H1 (cell line): ENCODE data around the gene IRS1. TPM values are rescaled to one million over a fixed set of nuclear protein-coding genes. Genes with fewer than 3 reads are reported as not detected.

Experiments used
- CTCF ChIA-PET: fragments of 300-600 bp; sonication (Branson Sonifier 250); formaldehyde crosslinking; loops from one replicate; lab custom pipeline; 2021; ENCODE audit not compliant: partially characterized antibody; lab: Charles Lee
- POLR2A ChIA-PET: fragments of 300-600 bp; sonication (Branson Sonifier 250); formaldehyde crosslinking; loops from one replicate; lab custom pipeline; 2021; ENCODE audit warnings: inconsistent platforms; ENCODE audit not compliant: partially characterized antibody; lab: Charles Lee
- DNase-seq, 2 experiments: peaks; one replicate each; pipeline versions ENCODE4 v3.0.0 to v3.0.0-alpha.2; 2010 to 2022; ENCODE audit warnings: low spot score in 2 of 2, low read depth in 1 of 2, mixed read lengths in 1 of 2
- FAIRE-seq: peaks from 2 replicates; lab custom pipeline; 2011; peaks lifted over from hg19 to GRCh38; lab: Jason Lieb, UNC
- H2AFZ ChIP-seq: 2 replicates; pipeline ENCODE4 v1.8.1; 2012; ENCODE audit warnings: low read length, inconsistent platforms
- H2AK5ac ChIP-seq: 2 replicates; pipeline ENCODE4 v1.6.1; 2013; ENCODE audit warnings: low read depth, low read length
- H2BK120ac ChIP-seq: replicated peaks from 2 replicates; pipeline ENCODE3; 2013; ENCODE audit warnings: low read depth, low read length, inconsistent platforms
- H2BK12ac ChIP-seq: 2 replicates; pipeline ENCODE4 v1.6.1; 2013; ENCODE audit warnings: low read depth, low read length
- H2BK15ac ChIP-seq: 2 replicates; pipeline ENCODE4 v1.6.1; 2013; ENCODE audit warnings: low read length
- H2BK20ac ChIP-seq: 2 replicates; pipeline ENCODE4 v1.6.1; 2013; ENCODE audit warnings: low read length
- H2BK5ac ChIP-seq: 2 replicates; pipeline ENCODE4 v1.6.1; 2013; ENCODE audit warnings: low read depth, low read length
- H3K14ac ChIP-seq: 2 replicates; pipeline ENCODE4 v1.6.1; 2013; ENCODE audit warnings: inconsistent platforms; ENCODE audit not compliant: insufficient read length
- H3K18ac ChIP-seq: 2 replicates; pipeline ENCODE4 v1.6.1; 2013; ENCODE audit warnings: low read length; ENCODE audit errors: extremely low read depth
- H3K23ac ChIP-seq: 2 replicates; pipeline ENCODE4 v1.6.1; 2013; ENCODE audit warnings: inconsistent platforms; ENCODE audit not compliant: insufficient read length
- H3K23me2 ChIP-seq: 2 replicates; pipeline ENCODE4 v1.6.1; 2013; ENCODE audit warnings: low read depth, low read length
- H3K27ac ChIP-seq: 2 replicates; pipeline ENCODE4 v1.6.1; 2011; ENCODE audit warnings: low read depth, low read length, inconsistent platforms
- H3K27me3 ChIP-seq, 4 experiments: replicated peaks in 1 of 4; 1 replicate in 1 of 4; 2 replicates in 3 of 4; pipeline versions ENCODE4 v1.6.1 to v1.8.1; 2011 to 2013; ENCODE audit warnings: low read length in 3 of 4, mild to moderate bottlenecking in 3 of 4, inconsistent platforms in 2 of 4, mixed read lengths in 2 of 4, moderate library complexity in 1 of 4; ENCODE audit not compliant: control insufficient read depth in 3 of 4, insufficient read depth in 3 of 4; ENCODE audit errors: extremely low read depth in 1 of 4
- H3K36me3 ChIP-seq, 4 experiments: 2 replicates each; pipeline versions ENCODE4 v1.6.1 to v1.8.1; 2011 to 2013; ENCODE audit warnings: mild to moderate bottlenecking in 4 of 4, low read length in 3 of 4, moderate library complexity in 2 of 4, control low read depth in 1 of 4, inconsistent platforms in 1 of 4; ENCODE audit not compliant: insufficient read depth in 4 of 4, control insufficient read depth in 2 of 4
- H3K4ac ChIP-seq: replicated peaks from 2 replicates; pipeline ENCODE3; 2013; ENCODE audit warnings: low read length, low read depth, mixed read lengths, inconsistent platforms; ENCODE audit not compliant: insufficient read length
- H3K4me1 ChIP-seq, 4 experiments: replicated peaks in 1 of 4; 1 replicate in 1 of 4; 2 replicates in 3 of 4; pipeline versions ENCODE4 v1.6.1 to v1.8.1; 2011 to 2013; ENCODE audit warnings: low read length in 3 of 4, inconsistent platforms in 2 of 4, mixed read lengths in 1 of 4; ENCODE audit not compliant: insufficient read depth in 4 of 4, control insufficient read depth in 3 of 4
- H3K4me2 ChIP-seq, 2 experiments: 2 replicates each; pipeline versions ENCODE4 v1.6.1 to v1.8.1; 2011 to 2013; ENCODE audit warnings: low read depth in 2 of 2, low read length in 2 of 2, control low read depth in 1 of 2, inconsistent platforms in 1 of 2, mild to moderate bottlenecking in 1 of 2; ENCODE audit not compliant: insufficient read depth in 1 of 2
- H3K4me3 ChIP-seq, 4 experiments: fragments of 200-600, 300-600 bp in 1 of 4; sonication (generic), shearing (Covaris generic), sonication (Bioruptor Twin) in 1 of 4; 2 replicates each; pipeline versions ENCODE4 v1.5.1 to v1.8.1; 2011 to 2016; ENCODE audit warnings: low read length in 4 of 4, low read depth in 3 of 4, control low read depth in 2 of 4, inconsistent platforms in 2 of 4, mild to moderate bottlenecking in 2 of 4, mixed read lengths in 1 of 4, moderate library complexity in 1 of 4; ENCODE audit not compliant: insufficient read depth in 2 of 4; ENCODE audit errors: extremely low read depth in 1 of 4
- H3K56ac ChIP-seq: replicated peaks from 2 replicates; pipeline ENCODE3; 2013; ENCODE audit warnings: low read depth, mild to moderate bottlenecking, mixed read lengths, low read length, inconsistent platforms; ENCODE audit not compliant: insufficient read length
- H3K79me1 ChIP-seq: 2 replicates; pipeline ENCODE4 v1.6.1; 2013; ENCODE audit warnings: low read depth, low read length, control low read depth
- H3K79me2 ChIP-seq, 2 experiments: 2 replicates each; pipeline versions ENCODE4 v1.6.1 to v1.8.1; 2012 to 2013; ENCODE audit warnings: low read length in 2 of 2, mild to moderate bottlenecking in 2 of 2, inconsistent platforms in 1 of 2; ENCODE audit not compliant: insufficient read depth in 2 of 2, control insufficient read depth in 1 of 2
- H3K9ac ChIP-seq, 4 experiments: replicated peaks in 1 of 4; 1 replicate in 1 of 4; 2 replicates in 3 of 4; pipeline versions ENCODE4 v1.6.1 to v1.8.1; 2011 to 2013; ENCODE audit warnings: low read depth in 3 of 4, low read length in 3 of 4, control low read depth in 2 of 4, mild to moderate bottlenecking in 2 of 4, moderate library complexity in 2 of 4, inconsistent platforms in 1 of 4; ENCODE audit errors: extremely low read depth in 1 of 4
- H3K9me3 ChIP-seq, 2 experiments: 2 replicates each; pipeline versions ENCODE4 v1.6.1 to v1.8.1; 2012 to 2013; ENCODE audit warnings: mild to moderate bottlenecking in 2 of 2, moderate library complexity in 2 of 2, control low read depth in 1 of 2, inconsistent platforms in 1 of 2, low read depth in 1 of 2, low read length in 1 of 2, mixed read lengths in 1 of 2; ENCODE audit not compliant: insufficient read depth in 2 of 2
- H4K20me1 ChIP-seq, 2 experiments: replicated peaks in 1 of 2; 2 replicates each; pipeline versions ENCODE3 to v1.8.1; 2011 to 2013; ENCODE audit warnings: inconsistent platforms in 2 of 2, low read length in 2 of 2, mild to moderate bottlenecking in 1 of 2; ENCODE audit not compliant: insufficient read depth in 2 of 2, control insufficient read depth in 1 of 2
- H4K5ac ChIP-seq: 2 replicates; pipeline ENCODE4 v1.6.1; 2013; ENCODE audit warnings: low read length, low read depth, mixed read lengths, inconsistent platforms; ENCODE audit not compliant: insufficient read length
- H4K8ac ChIP-seq: 2 replicates; pipeline ENCODE4 v1.8.0; 2013; ENCODE audit warnings: mild to moderate bottlenecking, moderate library complexity, low read length, inconsistent platforms; ENCODE audit not compliant: insufficient read depth; ENCODE audit errors: extremely low read depth
- H4K91ac ChIP-seq: replicated peaks from 2 replicates; pipeline ENCODE3; 2013; ENCODE audit warnings: low read length, mixed read lengths, inconsistent platforms; ENCODE audit not compliant: insufficient read length
- EGR1 ChIP-seq: IDR thresholded peaks from 2 replicates; pipeline ENCODE4 v1.6.1; 2011; ENCODE audit warnings: low read depth, low read length, borderline replicate concordance
- POLR2A ChIP-seq, 2 experiments: IDR thresholded peaks; 1 replicate in 1 of 2; 2 replicates in 1 of 2; pipeline ENCODE4 v1.6.1; 2011; ENCODE audit warnings: low read depth in 2 of 2, low read length in 2 of 2, mild to moderate bottlenecking in 2 of 2; ENCODE audit errors: control extremely low read depth in 1 of 2
- TCF12 ChIP-seq: IDR thresholded peaks from 2 replicates; pipeline ENCODE4 v1.6.1; 2011; ENCODE audit warnings: low read depth, mild to moderate bottlenecking, low read length
- YY1 ChIP-seq: IDR thresholded peaks from 2 replicates; pipeline ENCODE4 v1.6.1; 2011; ENCODE audit warnings: low read depth, mild to moderate bottlenecking, low read length
- WGBS, 2 experiments: shearing (Covaris generic) in 1 of 2; methylation state at CpG; one replicate each; pipeline versions ENCODE4 v1.1.6 to v1.1.7; 2013 to 2015; ENCODE audit warnings: low lambda C conversion rate in 2 of 2, mixed read lengths in 2 of 2, inconsistent platforms in 1 of 2, low coverage in 1 of 2, missing lambda C conversion rate in 1 of 2; ENCODE audit not compliant: insufficient replicate concordance in 2 of 2, insufficient coverage in 1 of 2, insufficient read length in 1 of 2; ENCODE audit errors: extremely low coverage in 1 of 2, missing lambda C conversion rate in 1 of 2; 5-methylcytosine and 5-hydroxymethylcytosine counted together
- polyA plus RNA-seq, 7 experiments: library from polyadenylated mRNA; depleted of rRNA in 3 of 7; stranded (reverse) in 5 of 7; unstranded in 2 of 7; fragments of >200 nt in 5 of 7; fragments of 200-250 nt in 2 of 7; gene quantifications; 1 replicate in 5 of 7; 2 replicates in 1 of 7; 4 replicates in 1 of 7; pipeline versions ENCODE4 v1.2.1 to v1.2.3, GENCODE V29; 2011 to 2013; ENCODE audit warnings: missing spikeins in 2 of 7, mixed read lengths in 2 of 7
- total RNA-seq: library from RNA; stranded (reverse); fragmentation: NEBNext Ultra II Directional; extraction: Animal tissue kit (Norgen Biotek cat#: 25700); gene quantifications from 2 replicates; pipeline ENCODE4 v1.2.1, GENCODE V29; 2021

Gene IRS1
- total and polyA plus RNA-seq, 2 of the 8 experiments (the other 6 are each of a cell fraction or from before 2014, with no cell fraction given): 9.1 to 26.9 TPM

DNA sequence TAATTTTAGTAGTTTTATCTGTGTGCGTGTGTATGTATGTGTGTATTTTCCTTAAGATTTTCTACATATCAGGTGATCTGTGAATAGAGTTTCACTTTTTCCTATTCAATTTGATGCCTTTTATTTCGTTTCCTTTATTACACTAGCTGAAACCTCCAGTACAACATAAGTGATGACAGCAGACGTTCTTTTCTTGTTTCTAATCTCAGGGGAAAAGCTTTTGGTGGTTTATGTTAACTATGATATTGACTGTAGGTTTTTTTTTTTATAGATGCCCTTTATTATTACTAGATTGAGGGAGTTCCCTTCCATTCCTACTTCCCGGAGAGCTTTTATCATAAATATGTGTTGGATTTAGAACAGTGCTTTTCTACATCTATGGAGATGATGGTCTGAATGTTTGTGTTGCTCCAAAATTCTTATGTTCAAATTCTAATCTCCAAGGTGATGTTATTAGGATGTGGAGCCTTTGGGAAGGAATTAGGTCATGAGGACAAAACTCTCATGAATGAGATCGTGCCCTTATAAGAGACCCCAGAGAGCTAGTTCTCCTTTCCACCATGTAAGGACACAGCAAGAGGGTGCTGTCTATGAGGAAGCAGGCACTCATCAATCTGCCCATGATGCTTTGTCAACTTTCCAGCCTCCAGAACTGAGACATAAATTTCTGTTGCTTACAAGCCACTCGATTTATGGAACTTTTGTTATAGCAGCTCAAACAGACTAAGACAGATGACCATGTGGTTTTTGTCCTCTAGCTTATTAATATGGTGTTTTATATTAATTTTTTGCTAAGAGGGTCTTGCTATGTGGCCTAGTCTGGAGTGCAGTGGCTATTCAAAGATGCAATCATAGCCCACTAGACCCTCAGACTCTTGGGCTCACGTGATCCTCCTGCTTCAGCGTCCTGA, 30.4 kb upstream of the IRS1 start:
- POLR2A ChIA-PET: no interaction called here
- no peak for TF ChIP-seq EGR1
- no peak for TF ChIP-seq YY1
- no peak for TF ChIP-seq POLR2A (IDR thresholded peaks at IDR 0.05; ENCODE audit: control extremely low read depth in 1 of 2, low read depth in 2 of 2, low read length in 2 of 2)
- no peak for TF ChIP-seq TCF12

More for the DNA sequence above, 30.4 kb upstream of the IRS1 start:
- Histone ChIP-seq H2BK120ac (no peak overlapping the region), H2AFZ (no peak overlapping the region), H2BK15ac (no peak overlapping the region), H3K9me3 (no peaks in the 10 kb centered on the region), H3K14ac (no peak overlapping the region), H2AK5ac (no peak overlapping the region), H3K79me2 (no peaks in the 10 kb centered on the region), H4K20me1 (no peaks in the 10 kb centered on the region), H3K27me3 (peaks cover 0 to under 1% (median 0%) of the 10 kb centered on the region in 4 experiments; a peak in 1 of 7 replicates), H2BK12ac (no peak overlapping the region), H4K8ac (no peak overlapping the region), H3K23me2 (no peaks in the 10 kb centered on the region), H2BK20ac (no peak overlapping the region), H3K4ac (no peak overlapping the region), H3K27ac (no peak overlapping the region), H3K23ac (no peak overlapping the region), H3K36me3 (no peaks in the 10 kb centered on the region), H3K4me3 (no peak overlapping the region), H3K4me1 (no peaks in the 10 kb centered on the region), H3K4me2 (no peak overlapping the region), H4K91ac (no peak overlapping the region), H3K18ac (no peak overlapping the region), H3K56ac (no peak overlapping the region), H2BK5ac (no peak overlapping the region), H3K9ac (no peak overlapping the region), H4K5ac (no peak overlapping the region), H3K79me1 (no peaks in the 10 kb centered on the region)
- CTCF ChIA-PET: interaction anchor here (1.4 to 1.7 kb wide), 2 partner anchors 27 to 203 kb away, joined by 3 to 6 read pairs; no protein-coding TSS in a partner anchor
- FAIRE-seq: no peak
- DNase-seq: no peak
- WGBS, 2 experiments: 89% methylated on average over 8 of the region's 8 CpGs; no CpG with 5 or more reads in 1 of the 2 experiments
